ENCODE results near the gene RGS14.
A peak's percentile ranks its signal among the peaks of the same experiment; 100 is the strongest.
"Not testable (repeated sequence)": the region's sequence is repeated elsewhere in the genome, so short reads cannot be mapped to it uniquely, and the experiment has no call there.

The RGS14 gene

DNA sequence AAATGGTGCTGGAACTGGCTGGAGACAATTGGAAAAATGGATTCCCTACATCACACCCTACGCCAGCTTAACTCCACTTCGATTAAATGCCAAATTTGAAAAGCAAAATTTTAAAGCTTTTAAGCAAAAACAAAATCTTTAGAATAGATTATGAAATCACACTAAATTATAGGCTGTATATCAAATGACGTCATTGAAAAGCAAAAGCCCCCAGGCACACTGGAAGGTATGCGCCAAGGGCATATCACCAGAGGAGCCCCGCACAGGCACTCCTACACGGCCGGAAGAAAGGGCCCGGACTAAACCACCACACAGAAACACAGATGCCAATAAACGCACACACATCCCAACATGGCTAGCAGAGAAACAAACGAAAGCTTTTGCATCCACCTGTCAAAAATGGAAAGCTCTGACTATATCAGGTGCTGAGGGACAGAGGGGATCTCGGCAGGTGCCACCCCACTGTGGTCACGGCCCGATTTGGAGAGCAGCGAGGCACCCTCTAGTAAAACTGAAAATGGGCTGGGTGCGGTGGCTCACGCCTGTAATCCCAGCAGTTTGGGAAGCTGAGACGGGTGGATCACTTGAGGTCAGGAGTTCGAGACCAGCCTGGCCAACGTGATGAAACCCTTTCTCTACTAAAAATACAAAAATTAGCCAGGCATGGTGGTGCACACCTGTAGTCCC is 29.0 kb upstream of the RGS14 start:
- no peak for DNase-seq

DNA sequence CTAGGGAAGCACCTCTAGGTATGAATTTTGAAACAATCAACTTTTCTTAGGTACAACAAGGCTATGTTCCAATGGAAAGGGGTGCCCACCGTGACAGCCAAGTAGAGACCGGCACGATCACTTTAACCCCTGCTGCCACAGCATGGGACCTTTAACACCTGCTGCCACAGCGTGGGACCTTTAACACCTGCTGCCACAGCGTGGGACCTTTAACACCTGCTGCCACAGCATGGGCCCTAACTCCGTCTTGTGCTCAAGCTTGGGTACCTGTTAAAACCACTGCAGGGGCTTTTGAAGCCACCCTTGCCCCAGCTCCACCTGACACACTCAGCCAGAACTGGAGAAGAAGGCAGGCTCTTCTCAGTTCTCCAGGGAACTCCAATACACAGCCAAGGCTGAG is 27.8 kb upstream of the RGS14 start:
- DNase-seq, result no peak

DNA sequence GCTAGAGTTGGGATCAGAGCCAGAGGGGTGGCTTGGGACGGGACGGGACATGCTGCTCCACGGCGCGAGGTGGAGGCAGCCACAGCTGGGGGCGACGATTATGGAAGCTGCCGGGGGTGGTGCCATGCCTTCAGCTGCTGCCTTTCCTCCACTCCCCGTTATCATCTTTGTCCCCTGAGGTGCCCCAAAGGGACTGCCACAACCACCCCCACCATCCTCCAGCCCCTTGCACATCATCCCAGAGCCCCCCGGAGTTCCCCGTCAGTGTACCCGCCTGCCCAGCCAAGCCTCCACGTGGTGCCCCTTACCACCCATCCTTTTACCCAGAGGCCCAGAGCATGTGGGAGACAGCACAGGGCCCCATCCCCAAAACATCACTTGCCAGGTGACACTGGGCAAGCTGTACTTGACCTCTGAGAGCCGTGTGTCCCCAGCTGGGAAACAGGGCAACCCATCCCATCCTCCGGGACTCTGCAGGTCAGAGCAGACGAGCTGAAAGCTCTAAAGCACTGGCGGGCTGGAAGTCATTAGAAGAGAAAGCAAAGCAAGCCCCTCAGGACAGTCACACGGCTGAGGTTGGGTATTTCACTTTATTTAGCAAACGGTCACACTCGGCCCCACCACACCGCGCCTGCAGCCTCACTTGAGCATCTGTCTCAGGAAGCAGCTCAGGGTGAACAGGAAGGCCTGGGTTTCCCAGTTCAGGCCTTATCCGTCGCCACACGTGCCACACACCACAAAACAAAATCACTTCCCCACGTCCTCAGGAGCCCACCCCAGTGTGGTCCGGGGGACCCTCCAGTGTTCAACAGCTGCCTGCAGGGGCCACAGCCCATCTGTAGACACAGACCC is 26.5 kb upstream of the RGS14 start:
- no peak for DNase-seq

DNA sequence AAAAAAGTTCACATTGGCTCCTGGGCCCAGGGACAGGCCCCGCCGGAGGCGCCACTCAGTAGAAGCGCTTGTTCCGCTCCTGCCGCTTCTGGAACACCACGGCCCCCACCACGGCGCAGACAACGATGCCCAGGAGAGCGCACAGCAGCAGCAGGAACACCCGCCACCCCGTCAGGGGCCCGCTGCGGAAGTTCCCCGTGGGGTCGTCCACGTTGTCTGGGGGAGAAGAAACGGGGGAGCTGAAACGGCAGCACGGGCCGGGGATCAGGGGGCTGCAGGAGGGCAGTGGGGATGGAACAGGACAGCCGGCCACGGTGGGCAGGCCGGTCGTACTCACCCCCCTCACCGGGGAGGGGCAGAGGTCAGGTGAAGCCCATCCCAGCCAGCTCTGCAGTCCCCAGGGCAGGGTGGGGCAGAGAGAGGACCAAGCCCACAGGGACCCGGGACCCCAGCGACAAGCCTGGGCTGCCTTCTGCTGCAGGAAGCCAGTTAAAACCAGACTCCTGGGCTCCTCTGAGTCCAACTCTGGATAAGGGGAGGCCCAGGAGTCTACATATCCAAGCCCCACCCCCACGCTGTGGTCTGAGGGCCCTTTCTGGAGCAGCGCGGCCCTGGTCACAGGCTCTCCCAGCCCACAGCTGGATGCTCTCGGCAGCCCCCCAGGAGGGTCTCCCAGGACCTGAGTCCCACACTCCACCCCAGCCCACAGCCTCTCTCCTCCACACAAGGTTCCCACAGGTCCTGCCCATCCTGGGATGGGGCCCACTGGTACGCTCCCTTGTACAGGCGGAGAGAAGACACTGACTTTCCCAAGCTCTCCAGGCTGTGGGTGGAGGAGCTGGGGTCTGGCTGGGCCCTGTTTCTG is 25.5 kb upstream of the RGS14 start:
- no peak for DNase-seq

DNA sequence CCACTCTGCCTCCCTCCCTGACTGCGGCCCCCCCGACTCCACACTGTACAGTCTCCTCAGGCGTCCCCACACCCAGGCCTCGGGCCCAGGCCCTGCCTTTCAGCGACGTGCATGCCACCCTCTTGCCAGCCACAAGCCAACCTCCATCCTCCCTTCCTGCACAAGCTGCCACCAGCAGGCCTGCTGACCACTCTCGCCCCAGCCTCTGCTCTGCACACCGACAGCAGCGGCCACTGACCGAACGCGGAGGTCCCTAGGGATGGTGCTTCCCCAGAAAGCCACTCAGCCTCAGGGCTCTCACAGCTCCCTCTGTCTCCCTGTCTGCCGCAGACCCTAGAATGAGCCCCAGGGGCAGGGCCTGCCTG is 24.8 kb upstream of the RGS14 start:
- DNase-seq, result no peak

DNA sequence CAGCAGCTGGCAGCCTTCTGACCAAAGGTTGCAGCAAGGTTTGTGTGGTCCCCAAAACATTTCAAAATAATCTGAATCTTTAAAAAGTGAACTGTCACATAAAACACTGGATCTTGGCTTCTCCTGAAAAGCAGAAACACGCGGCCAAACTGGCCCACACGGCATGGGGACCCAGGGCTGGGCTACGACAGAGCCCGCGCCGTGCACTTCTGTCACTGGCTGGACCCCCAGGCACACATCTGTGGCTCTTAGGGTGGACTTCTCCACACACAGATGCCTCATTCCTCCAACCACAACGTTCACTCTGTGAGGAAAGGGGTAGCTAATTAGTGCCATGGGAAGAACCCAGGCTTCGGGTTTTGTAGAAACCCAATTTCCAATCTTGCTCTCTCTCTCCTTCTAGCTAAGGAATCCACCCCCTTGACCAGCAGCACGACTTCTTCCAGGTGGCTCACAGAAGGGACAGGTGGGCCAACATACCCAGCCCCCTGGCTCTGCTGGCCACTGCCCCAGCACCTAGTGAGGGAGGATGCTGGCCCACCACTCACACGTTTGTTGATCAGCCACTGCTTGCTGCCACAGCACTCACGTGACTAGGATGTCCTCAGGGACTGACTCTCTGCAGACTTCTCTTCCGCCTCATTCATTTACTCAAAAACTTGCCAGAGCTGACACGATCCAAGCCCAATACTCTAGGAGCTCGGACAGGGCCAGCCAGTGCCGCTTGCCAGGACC is 24.1 kb upstream of the RGS14 start:
- no peak for DNase-seq

DNA sequence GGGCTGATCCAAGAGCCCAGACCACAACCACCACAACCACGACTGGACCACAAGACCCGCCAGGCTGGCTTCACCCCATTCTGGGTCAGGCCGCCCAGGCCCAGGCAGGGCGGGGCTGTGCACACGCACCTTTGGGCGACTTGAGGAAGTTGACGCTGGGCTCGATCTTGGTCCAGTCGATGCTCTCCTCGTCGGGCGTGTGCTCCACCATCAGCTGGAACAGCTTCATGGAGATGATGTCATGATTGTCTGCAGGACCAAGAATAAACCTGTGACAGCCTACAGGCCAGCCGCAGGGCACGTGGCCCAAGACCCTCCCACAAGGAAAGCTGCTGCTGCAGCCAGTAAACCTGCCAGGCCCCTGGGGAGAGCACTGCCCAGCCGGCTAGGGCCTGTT is 23.6 kb upstream of the RGS14 start:
- no peak for DNase-seq

DNA sequence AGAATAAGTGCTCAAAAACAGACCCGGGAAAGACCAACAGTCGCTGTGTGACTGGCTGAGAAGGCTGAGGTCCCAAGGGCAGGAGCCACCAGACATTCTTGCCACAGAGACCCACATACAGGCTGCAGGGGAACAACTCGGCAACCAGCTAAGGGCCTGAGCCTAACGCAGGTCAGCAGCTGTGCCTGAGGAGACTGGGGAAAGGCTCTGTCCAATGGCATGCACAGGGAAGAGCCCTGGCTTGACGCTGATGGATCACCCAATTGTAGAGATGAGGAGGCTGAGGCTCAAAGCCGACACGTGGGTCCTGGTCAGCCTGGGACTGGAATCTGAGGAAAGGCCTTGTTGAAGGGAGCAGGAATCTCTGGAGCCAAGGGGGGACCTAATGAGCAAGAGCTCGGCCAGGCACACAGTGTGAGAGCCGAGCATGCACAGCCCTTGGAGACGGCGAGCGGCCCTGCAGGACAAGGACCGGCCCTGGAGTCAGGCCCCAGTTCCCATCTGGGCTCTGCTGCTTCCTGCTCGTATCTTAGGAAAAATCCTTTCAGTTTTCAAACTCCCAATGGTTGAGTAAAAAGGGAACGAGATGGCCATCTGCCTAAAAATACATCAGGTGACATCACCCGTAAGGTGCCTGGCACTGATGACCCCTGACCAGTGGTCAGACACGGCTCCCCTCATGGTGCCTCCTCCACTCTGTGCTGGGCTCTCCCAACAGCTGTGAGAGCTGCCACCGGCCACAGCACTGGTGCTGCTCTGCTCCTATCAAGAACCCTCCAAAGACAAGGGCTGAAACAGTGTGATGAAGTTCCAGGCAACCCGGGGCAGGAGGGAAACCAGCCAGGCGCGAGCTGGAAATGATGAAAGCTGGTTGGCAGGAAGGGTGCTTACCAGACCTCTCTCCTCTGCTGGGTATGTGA is 22.7 kb upstream of the RGS14 start:
- no peak for DNase-seq

DNA sequence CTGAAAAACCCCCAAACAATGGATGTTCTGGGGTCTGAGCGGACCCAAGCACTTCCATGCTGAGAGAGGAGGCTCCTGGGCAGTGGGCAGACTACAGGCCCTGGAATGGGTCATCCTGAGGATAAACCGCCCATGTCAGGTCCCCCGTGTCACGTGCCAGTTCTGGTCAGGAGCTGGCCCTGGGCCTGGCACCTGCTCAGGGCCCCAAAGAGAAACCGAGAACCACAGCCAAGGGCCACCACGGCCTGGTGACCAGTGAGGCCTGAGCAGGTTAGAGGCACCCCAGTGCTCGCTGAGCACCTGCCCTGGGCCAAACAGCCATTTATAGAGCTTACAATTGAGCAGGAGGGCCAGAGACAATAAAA is 22.0 kb upstream of the RGS14 start:
- DNase-seq, result no peak

DNA sequence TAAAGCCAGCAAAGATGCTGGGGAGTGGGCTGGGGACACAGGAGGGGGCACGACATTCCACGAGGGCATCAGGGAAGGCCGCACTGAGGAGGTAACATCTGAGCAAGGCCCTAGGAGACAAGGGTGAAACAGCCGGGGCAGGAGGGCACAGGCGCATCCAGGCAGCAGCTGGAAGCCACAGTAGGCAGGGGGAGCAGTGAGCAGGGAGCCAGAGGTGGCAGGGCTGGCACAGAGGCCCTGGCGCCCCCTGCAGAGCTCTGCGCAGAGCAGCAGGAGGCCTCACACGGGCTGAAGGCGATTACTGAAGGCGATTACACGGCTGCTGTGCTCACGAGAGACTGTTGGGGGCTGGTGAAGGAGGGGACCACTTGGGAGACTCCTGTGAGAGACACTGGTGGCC is 21.6 kb upstream of the RGS14 start:
- DNase-seq, result peak; percentile 18

DNA sequence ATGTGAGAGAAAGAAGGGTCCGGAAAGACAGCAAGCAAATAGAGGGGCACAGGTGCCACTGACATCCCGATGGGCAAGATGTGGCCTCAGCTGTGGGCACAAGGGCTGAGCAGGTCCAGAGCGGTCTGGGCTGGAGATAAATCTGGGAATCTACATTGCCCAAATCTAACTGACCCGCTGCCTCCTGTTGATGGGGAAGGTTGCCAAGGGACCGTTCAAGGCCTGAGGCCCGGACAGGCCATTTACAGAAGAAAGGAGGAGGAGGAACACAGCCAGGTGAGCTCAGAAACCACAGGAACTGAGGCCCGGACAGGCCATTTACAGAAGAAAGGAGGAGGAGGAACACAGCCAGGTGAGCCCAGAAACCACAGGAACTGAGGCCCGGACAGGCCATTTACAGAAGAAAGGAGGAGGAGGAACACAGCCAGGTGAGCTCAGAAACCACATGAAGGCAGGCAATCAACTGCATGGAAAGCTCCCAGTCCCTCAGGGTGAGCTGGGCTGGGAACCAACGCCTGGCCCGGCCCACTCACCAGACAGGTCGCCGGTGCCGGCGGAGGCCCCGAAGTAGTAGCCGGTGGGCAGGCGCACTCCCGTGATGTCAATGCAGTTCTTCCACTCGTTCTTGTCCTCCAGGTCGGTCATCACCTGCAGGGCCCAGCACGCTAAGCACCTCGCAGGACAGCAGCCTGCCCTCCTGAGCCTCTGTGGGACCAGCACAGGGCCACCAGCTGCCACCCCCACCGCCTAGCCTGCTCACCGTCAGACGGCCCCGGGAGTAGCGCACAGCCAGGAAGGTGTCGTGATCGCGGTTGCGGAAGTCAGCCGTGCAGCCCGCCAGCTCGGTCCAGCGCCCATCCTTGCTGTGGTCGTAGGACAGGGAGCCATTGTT is 20.9 kb upstream of the RGS14 start:
- no peak for DNase-seq

DNA sequence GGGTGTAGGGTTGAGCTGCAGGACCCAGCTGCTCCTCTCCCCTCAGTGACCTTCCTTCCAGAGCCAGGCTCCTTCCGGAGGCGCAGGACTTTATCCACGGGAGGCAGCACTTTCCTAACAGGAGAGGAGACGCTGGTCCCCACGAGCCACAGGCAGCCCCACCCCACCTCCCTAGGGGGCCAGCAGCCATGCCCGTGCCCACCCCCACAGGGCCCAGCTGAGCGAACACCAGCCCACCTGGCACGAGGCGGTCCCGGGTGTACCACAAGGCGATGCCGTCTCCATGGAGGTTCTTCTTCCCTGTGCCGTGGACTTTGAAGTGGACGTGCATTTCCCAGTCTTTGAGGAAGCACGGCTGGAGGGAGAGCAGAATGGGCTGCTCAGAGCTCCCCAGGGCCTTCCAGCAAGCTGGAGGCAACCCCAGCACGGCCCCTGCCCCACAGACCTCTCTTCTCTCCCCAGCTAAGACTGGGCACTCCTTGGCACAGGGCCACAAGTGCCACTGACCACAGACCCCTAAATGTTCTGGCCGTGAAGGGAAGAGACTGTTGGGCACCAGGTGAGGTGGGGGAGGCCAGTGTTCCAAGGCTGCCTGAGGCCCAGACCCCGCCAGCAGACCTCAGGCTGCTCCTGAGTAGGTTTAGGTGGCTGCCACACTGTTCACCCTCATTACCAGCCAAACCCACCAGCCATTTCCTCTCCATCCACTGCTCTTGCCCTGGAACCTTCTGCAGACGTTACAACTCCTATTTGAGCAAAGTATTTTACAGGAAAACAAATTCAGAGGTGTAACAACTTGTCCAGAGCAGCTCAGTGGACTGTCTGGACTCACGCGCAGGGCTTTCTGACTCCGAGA is 19.2 kb upstream of the RGS14 start:
- no peak for DNase-seq

DNA sequence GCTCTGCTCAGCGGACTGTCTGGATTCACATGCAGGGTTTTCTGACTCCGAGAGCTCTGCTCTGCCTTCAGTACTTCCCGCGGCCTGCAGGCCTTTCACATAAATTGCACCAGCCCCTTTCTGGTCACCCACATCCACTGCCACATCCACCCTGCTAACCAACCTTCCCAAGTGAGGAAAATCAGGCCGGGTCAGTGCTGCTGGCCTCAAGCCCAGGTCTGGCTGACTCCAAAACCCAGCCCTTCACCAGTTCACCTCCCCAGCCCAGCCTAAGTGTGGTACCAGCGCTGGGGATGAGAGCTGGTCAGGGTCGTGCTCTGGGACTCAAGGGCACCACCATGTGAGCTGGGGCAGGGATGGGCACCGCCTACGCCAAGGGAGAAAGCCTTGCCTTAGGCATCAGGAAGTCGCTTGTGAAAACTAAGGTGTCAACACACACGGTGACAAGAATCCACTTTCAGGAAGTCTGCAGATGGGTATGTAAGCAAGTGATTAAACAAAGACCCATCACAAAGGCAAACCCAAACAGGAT is 18.6 kb upstream of the RGS14 start:
- DNase-seq, result no peak

DNA sequence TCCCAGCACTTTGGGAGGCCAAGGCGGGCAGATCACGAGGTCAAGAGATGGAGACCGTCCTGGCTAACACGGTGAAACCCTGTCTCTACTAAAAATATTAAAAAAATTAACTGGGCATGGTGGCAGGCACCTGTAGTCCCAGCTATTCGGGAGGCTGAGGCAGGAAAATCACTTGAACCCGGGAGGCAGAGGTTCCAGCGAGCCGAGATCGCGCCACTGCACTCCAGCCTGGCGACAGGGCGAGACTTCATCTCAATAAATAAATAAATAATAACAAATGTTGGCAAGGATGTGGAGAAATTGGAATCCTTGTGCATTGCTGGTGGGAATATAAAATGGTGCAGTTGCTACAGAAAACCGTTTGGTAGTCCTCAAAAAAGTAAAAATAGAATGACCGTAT is 14.7 kb upstream of the RGS14 start:
- DNase-seq, result not testable (repeated sequence)

DNA sequence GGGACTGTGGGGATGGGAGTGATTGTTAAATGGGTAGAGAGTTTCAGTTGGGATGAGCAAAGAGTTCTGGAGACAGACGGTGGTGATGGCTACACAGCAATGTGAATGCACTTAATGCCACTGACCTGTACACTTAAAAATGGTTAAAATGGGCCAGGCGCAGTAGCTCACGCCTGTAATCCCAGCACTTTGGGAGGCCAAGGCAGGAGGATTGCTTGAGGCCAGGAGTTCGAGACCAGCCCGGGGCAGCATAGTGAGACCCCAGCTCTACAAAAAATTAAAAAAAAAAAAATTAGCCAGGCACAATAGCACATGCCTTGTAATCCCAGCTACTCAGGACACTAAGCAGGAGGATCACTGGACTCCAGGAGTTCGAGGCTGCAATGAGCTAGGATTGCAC is 13.9 kb upstream of the RGS14 start:
- DNase-seq, result no peak

DNA sequence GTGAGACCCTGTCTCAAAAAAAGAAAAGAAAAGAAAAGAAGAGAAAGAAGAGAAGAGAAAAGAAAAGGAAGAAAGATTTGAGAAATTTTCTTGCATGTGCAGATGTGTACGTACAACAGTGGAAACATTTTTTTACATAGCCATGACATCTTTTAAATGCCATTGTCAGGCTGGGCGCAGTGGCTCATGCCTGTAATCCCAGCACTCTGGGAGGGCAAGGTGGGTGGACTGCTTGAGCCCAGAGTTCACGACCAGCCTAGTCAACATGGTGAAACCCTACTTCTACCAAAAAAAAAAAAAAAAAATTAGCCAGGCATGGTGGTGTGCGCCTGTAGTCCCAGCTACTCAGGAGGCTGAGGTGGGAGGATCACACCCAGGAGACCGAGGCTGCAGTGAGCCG is 12.8 kb upstream of the RGS14 start:
- no peak for DNase-seq

DNA sequence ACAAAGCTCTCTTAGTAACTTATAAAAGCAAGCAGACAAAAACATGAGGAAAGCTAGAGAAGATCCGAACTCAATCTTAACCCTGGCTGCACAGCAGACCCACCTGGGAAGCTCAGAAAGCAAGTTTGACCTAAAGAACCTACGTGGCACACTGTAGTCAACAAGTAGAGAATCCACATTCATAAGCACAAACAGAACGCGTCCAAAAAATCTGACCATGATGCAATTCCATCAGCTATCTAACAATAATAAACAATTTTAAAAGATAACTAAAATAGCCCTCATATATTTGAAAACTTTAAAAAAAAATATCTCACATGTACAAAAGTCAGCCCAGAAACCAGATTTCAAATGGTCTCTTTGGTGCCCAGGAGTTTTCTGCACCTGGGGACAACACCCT is 10.9 kb upstream of the RGS14 start:
- DNase-seq, result no peak

DNA sequence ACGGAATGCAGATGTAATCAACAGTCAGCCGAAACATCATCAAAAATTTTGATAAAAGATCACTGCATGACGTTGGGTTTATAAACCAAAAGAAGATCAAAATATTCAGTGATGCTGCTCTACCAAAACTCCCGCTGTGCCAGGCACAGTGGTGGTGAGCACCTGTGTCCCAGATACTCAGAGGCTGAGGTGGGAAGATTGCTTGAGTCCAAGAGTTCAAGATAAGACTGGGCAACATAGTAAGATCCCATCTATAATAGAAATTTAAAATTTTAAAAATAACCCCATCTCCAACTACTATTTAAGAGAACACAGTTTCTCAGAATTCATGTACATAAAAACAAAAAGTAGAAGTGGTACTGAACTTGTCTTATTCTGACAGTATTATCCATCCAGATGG is 10.0 kb upstream of the RGS14 start:
- no peak for DNase-seq

DNA sequence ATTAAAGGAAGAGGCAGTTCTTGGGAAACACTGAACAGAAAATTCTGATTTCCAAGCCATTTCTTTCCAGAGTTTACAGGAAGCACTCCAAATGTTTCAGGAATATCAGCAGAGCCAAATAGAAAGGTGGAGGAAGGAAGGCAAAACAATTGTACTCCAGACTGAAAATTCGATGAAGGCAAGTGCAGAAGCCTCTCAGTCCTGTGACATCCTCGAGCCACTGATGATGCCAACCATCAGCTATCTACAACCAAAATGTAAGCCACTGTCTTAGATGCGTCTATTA is 8.4 kb upstream of the RGS14 start:
- DNase-seq, result no peak

DNA sequence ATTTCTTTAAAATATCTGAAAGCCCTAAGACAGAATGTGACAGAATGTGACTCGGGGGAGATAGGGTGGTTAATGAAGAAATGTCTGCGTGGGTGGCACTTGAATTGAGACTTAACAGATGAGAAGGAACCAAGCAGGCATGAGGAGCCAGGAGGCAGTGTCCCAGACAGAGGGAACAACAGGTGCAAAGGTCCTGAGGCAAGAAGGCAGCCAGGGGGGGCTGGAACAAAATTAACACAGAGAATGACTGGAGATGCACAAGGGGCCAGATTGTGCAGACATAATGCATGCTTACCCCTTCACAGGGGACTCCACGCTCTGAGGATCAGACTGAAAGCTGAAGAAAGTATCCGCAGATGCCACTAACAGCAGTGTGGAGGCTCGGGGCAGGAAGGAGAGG is 8.0 kb upstream of the RGS14 start:
- no peak for DNase-seq

Measured in fibroblast of skin of right biceps (primary cell).